Rectal smooth muscle tissue (tissue), 1 donor: Measurements from ENCODE around the gene CECR2.

Experiments
- H3K27ac ChIP-seq: one replicate; pipeline ENCODE4 v1.7.0; 2013; ENCODE audit warnings: low read depth, low read length, inconsistent platforms
- H3K27me3 ChIP-seq: one replicate; pipeline ENCODE4 v1.7.0; 2013; ENCODE audit warnings: low read length; ENCODE audit not compliant: control insufficient read depth, insufficient read depth
- H3K36me3 ChIP-seq: one replicate; pipeline ENCODE4 v1.7.0; 2013; ENCODE audit warnings: low read length; ENCODE audit not compliant: control insufficient read depth, insufficient read depth
- H3K4me1 ChIP-seq: one replicate; pipeline ENCODE4 v1.7.0; 2013; ENCODE audit warnings: low read length; ENCODE audit not compliant: control insufficient read depth, insufficient read depth
- H3K4me3 ChIP-seq: one replicate; pipeline ENCODE4 v1.7.0; 2013; ENCODE audit warnings: low read length
- H3K9ac ChIP-seq: one replicate; pipeline ENCODE4 v1.7.0; 2013; ENCODE audit warnings: low read length

CECR2 gene

DNA sequence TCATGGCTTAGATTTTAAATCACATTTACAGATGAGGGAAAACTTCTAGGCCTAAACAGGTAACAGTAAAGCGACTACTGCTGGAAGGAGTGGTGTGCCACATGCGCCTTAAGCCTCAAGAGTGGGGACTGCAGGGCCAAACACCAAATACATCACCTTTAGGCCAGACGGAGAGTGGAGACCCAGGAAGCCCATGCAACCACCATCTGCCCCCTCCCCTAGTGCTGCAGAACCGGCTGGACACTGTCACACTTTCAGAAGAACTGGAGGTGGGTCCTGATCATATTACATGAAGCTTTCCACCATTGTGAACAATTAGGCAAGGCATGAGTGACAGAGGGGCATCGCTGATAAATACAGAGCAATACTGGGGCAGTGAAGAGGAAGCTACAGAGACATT, 222.9 kb downstream of the CECR2 start:
- H3K27ac ChIP-seq, result no peak overlapping the region
- H3K4me3 ChIP-seq, result no peak overlapping the region
- no peaks in the 10 kb centered on the region for H3K4me1 ChIP-seq
- H3K27me3 ChIP-seq, result no peaks in the 10 kb centered on the region
- H3K9ac ChIP-seq, result no peak overlapping the region
- peaks cover 27% of the 10 kb centered on the region for H3K36me3 ChIP-seq

DNA sequence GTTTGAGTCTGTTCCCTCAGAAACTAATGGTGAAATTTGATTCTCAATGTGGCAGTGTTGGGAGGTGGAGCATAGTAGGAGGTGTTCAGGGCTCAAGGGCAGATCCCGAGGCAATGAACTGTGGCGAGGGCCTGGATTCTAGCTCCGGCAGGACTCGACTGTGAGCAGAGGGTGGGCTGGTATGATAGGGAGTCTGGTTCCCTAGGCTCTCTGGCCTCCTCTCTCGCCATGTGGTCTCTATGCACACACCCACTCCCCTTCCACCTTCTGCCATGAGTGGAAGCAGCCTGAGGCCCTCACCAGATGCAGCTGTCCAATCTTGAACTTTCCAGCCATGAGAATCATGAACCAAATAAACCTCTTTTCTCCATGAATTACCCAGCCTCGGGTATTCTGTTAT, 227.0 kb downstream of the CECR2 start:
- Histone ChIP-seq H3K36me3 (peaks cover 37% of the 10 kb centered on the region), H3K4me3 (no peak overlapping the region), H3K9ac (no peak overlapping the region), H3K27ac (no peak overlapping the region), H3K27me3 (no peaks in the 10 kb centered on the region), H3K4me1 (peaks cover 3% of the 10 kb centered on the region)

DNA sequence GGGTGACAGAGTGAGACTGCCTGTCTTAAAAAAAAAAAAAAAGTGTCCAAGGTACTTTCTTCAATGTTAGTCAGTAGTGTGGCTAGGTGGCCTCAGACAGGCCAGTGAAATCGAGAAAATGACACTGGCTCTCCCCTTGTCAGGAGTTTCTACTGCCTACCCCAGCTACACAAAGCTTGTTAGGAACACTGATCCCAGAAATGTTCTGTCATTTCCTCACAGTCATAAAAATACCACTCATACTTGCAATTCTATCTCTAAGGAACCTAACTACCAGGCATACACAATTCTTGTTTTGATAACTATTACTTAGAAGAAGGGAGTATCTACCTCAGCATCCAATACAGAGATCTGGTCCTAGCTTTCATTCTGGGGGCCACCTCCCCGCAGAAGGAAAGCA, 228.0 kb downstream of the CECR2 start:
- no peaks in the 10 kb centered on the region for H3K27me3 ChIP-seq
- H3K9ac ChIP-seq, result no peak overlapping the region
- H3K4me1 ChIP-seq, result peaks cover 3% of the 10 kb centered on the region
- peaks cover 34% of the 10 kb centered on the region for H3K36me3 ChIP-seq
- H3K4me3 ChIP-seq, result no peak overlapping the region
- peak overlapping the region; percentile 37 for H3K27ac ChIP-seq

DNA sequence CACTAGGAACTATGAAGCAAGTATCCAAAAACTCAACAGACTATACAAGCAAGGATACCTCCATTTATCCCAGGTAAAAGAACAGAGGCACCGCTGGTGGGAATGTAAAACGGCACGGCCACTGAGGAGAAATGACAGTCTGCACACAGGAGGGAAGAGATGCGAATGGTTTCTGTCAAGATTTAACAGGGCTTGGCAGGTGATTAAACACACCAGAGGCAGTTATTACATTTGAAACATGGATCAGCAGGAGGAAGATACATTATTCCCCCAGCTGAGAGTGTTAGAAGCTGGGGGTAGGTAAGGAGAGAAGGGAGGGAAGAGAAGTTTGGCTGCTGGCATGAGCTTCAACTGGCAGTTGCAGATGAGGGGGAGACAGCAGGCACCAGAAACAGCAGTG, 229.1 kb downstream of the CECR2 start:
- Histone ChIP-seq H3K27me3 (no peaks in the 10 kb centered on the region), H3K4me1 (peaks cover 3% of the 10 kb centered on the region), H3K4me3 (no peak overlapping the region), H3K9ac (no peak overlapping the region), H3K27ac (peak overlapping the region; percentile 50), H3K36me3 (peaks cover 27% of the 10 kb centered on the region)

DNA sequence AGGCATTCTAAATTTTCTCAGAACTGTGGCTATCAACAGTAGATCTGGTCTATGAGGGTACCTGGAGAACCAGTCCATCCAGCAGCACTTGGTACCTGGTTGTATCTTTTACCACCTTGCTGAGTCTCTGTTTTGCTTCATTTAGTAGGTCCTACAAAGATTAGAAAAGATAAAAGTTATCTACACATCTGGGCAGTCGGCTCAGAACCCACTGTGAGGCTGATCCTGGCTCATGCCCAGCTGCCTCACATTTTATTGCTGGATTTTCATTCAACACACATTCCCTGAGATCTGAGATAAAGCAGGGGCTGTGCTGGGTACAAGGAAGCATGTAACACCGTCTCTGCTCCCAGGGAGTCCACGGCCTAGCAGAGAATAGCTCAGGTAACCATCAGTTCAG, 231.8 kb downstream of the CECR2 start:
- Histone ChIP-seq H3K4me3 (no peak overlapping the region), H3K4me1 (peaks cover 3% of the 10 kb centered on the region), H3K27ac (no peak overlapping the region), H3K36me3 (peaks cover 24% of the 10 kb centered on the region), H3K27me3 (no peaks in the 10 kb centered on the region), H3K9ac (no peak overlapping the region)

DNA sequence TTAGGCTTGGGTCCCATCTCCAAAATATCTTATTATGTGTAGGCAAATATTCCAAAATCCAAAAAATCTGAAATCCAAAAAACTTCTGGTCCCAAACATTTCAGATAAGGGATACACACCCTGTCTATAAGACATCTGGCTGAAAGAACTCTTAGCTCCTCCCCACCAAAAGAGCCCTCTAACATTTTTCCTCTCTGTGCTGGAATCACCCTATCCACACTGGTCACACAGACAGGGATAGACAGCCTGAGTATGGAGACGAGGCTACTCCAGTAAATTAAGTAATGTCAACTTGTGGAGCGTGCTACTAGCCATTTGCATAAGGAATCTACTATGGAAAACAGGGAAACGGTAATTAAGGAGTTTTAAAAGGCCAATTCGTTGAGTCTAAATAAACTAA, 234.4 kb downstream of the CECR2 start:
- peaks cover 11% of the 10 kb centered on the region for H3K36me3 ChIP-seq
- H3K27ac ChIP-seq, result no peak overlapping the region
- H3K27me3 ChIP-seq, result no peaks in the 10 kb centered on the region
- no peak overlapping the region for H3K4me3 ChIP-seq
- peaks cover 4% of the 10 kb centered on the region for H3K4me1 ChIP-seq
- no peak overlapping the region for H3K9ac ChIP-seq

DNA sequence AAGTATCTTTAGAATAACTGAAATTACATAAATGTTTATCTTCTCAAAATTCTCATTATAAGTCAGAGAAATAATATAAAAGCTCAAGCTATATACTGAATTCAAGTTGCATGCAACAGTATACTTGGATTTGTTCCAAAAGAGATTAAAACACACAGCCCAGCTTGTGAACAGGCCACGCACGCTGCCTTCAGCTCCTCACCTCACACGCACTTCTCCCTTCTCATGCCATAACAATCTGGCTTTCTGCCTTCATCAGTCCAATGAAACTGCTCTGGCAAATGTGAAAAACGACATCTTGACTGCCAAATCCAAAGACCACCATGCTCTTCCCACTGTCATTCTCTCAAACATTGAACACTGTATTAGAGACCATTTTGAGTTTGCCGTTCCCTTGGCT, 237.2 kb downstream of the CECR2 start:
- peak overlapping the region; percentile 68 for H3K27ac ChIP-seq
- H3K4me1 ChIP-seq, result peaks cover 2% of the 10 kb centered on the region
- no peak overlapping the region for H3K9ac ChIP-seq
- H3K27me3 ChIP-seq, result no peaks in the 10 kb centered on the region
- peaks cover 9% of the 10 kb centered on the region for H3K36me3 ChIP-seq
- no peak overlapping the region for H3K4me3 ChIP-seq
